ENCODE data around the gene TMPRSS15.

The TMPRSS15 gene

DNA sequence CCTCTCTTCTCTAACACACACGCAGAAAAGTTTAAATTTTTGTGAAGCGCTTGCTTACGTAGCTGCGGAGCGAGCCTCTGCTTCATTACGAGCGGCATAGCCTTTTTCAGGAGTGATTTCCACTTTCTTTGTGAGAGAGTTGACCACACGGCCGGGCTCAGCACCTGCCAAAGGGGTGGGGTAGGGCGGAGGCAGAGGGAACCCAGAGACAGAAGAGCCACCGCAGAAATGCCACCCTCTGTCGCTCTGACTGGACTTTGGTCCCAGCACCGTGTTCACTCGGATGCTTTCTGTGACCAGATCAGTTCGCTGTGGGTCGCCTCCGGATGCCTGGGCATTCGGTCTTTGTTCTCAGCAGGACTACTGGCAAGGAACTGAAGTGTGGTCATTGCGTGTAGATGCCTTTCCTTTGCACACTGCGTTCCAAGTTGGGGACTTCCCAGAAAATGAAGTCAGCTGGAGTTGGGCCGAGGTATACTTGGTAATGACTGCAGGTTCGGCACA lies 158.1 kb downstream of the TMPRSS15 start:
- Histone ChIP-seq H2AFZ (ENCODE audit: low read depth, low read length, severe bottlenecking) (no peak overlapping the region), H4K20me1 (ENCODE audit: low read depth, low read length) (no peaks in the 10 kb centered on the region), H3K9ac (ENCODE audit: low read length) (no peak overlapping the region), H3K27ac (ENCODE audit: low read depth, low read length) (no peak overlapping the region), H3F3A (ENCODE audit: insufficient read depth) (no peaks in the 10 kb centered on the region), H3K36me3 (ENCODE audit: low read length) (no peaks in the 10 kb centered on the region), H3K27me3 (ENCODE audit: low read length) (no peaks in the 10 kb centered on the region), H3K9me2 (replicated peaks; ENCODE audit: insufficient read depth, low read length) (no peaks in the 10 kb centered on the region), H3K79me2 (ENCODE audit: insufficient read depth, low read length) (no peaks in the 10 kb centered on the region), H3K4me3 (ENCODE audit: insufficient read depth, low read length, poor library complexity, severe bottlenecking) (no peak overlapping the region), H3K9me3 (ENCODE audit: insufficient read depth, low read length) (no peaks in the 10 kb centered on the region), H3K4me2 (ENCODE audit: low read depth, low read length, poor library complexity, severe bottlenecking) (no peak overlapping the region)
- TF ChIP-seq, protein P1, sequence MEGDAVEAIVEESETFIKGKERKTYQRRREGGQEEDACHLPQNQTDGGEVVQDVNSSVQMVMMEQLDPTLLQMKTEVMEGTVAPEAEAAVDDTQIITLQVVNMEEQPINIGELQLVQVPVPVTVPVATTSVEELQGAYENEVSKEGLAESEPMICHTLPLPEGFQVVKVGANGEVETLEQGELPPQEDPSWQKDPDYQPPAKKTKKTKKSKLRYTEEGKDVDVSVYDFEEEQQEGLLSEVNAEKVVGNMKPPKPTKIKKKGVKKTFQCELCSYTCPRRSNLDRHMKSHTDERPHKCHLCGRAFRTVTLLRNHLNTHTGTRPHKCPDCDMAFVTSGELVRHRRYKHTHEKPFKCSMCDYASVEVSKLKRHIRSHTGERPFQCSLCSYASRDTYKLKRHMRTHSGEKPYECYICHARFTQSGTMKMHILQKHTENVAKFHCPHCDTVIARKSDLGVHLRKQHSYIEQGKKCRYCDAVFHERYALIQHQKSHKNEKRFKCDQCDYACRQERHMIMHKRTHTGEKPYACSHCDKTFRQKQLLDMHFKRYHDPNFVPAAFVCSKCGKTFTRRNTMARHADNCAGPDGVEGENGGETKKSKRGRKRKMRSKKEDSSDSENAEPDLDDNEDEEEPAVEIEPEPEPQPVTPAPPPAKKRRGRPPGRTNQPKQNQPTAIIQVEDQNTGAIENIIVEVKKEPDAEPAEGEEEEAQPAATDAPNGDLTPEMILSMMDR (IDR thresholded peaks at IDR 0.05; ENCODE audit: insufficient read depth, low read length, poor library complexity, severe bottlenecking), result no peak
- TF ChIP-seq EZH2phosphoT487 (conservative IDR thresholded peaks at IDR 0.05; ENCODE audit: low read length), result no peak

DNA sequence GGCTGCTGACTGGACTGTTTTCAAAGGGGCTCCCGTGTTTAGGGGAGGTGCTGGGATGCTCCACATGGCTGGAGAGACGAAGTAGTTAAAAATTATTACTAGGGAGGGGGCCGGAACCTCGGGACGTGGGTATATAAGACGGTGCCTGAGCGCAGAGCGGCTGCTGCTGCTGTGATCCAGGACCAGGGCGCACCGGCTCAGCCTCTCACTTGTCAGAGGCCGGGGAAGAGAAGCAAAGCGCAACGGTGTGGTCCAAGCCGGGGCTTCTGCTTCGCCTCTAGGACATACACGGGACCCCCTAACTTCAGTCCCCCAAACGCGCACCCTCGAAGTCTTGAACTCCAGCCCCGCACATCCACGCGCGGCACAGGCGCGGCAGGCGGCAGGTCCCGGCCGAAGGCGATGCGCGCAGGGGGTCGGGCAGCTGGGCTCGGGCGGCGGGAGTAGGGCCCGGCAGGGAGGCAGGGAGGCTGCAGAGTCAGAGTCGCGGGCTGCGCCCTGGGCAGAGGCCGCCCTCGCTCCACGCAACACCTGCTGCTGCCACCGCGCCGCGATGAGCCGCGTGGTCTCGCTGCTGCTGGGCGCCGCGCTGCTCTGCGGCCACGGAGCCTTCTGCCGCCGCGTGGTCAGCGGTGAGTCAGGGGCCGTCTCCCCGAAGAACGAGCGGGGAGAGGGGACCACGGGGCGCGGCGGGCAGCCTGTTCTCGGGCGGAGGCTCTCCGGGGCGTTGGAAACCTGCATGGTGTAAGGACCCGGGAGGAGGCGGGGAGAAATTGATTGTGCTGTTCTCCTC lies 158.7 kb downstream of the TMPRSS15 start, which contains the start of gene CHODL:
Gene CHODL, plus strand, starts transcription at position 163 of the 793 bp plus-strand sequence. Its CDS starts 391 bp downstream, at position 554.
- Histone ChIP-seq H3K4me2 (ENCODE audit: low read depth, low read length, poor library complexity, severe bottlenecking) (no peak within 1 kb of the TSS), H3K79me2 (ENCODE audit: insufficient read depth, low read length) (no peaks in the 10 kb centered on the region), H3K9me3 (ENCODE audit: insufficient read depth, low read length) (no peaks in the 10 kb centered on the region), H3K27ac (ENCODE audit: low read depth, low read length) (no peak within 1 kb of the TSS), H2AFZ (ENCODE audit: low read depth, low read length, severe bottlenecking) (no peak within 1 kb of the TSS), H3K9ac (ENCODE audit: low read length) (no peak within 1 kb of the TSS), H4K20me1 (ENCODE audit: low read depth, low read length) (no peaks in the 10 kb centered on the region), H3K4me3 (ENCODE audit: insufficient read depth, low read length, poor library complexity, severe bottlenecking) (no peak within 1 kb of the TSS), H3K27me3 (ENCODE audit: low read length) (no peaks in the 10 kb centered on the region), H3K36me3 (ENCODE audit: low read length) (no peaks in the 10 kb centered on the region), H3F3A (ENCODE audit: insufficient read depth) (no peaks in the 10 kb centered on the region), H3K9me2 (replicated peaks; ENCODE audit: insufficient read depth, low read length) (no peaks in the 10 kb centered on the region)
- TF ChIP-seq EZH2phosphoT487 (conservative IDR thresholded peaks at IDR 0.05; ENCODE audit: low read length), result no peak
- TF ChIP-seq, protein P1 (IDR thresholded peaks at IDR 0.05; ENCODE audit: insufficient read depth, low read length, poor library complexity, severe bottlenecking), result no peak

DNA sequence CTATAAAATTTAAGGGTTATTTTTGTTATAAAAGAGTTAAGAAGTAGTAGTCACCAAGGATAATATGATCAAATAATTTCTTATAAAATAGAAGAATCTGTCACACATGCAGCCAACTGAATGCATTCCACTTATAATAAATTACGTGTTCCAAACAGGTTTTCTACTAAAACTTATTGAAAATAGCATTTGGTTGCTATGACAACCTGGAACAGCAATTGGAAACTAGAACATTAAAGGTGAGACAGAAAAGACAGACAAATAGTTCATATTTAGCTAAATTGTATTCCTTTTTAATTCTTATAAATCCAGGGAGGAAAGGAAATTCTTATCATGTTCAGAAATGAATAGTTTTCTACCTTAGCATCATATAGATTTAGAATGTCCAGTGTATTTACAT lies 168.0 kb downstream of the TMPRSS15 start:
- no peak overlapping the region for H3K4me2 ChIP-seq (ENCODE audit: low read depth, low read length, poor library complexity, severe bottlenecking)

More for the DNA sequence above, 168.0 kb downstream of the TMPRSS15 start:
- Histone ChIP-seq H3K9ac (ENCODE audit: low read length) (no peak overlapping the region), H4K20me1 (ENCODE audit: low read depth, low read length) (no peaks in the 10 kb centered on the region), H3F3A (ENCODE audit: insufficient read depth) (no peaks in the 10 kb centered on the region), H3K79me2 (ENCODE audit: insufficient read depth, low read length) (no peaks in the 10 kb centered on the region), H3K27ac (ENCODE audit: low read depth, low read length) (no peak overlapping the region), H3K4me3 (ENCODE audit: insufficient read depth, low read length, poor library complexity, severe bottlenecking) (no peak overlapping the region), H3K9me3 (ENCODE audit: insufficient read depth, low read length) (no peaks in the 10 kb centered on the region; the same call in 1 of the 2 replicates), H3K9me2 (replicated peaks; ENCODE audit: insufficient read depth, low read length) (no peaks in the 10 kb centered on the region), H3K36me3 (ENCODE audit: low read length) (no peaks in the 10 kb centered on the region), H2AFZ (ENCODE audit: low read depth, low read length, severe bottlenecking) (no peak overlapping the region), H3K27me3 (ENCODE audit: low read length) (no peaks in the 10 kb centered on the region)
- no peak for TF ChIP-seq EZH2phosphoT487 (conservative IDR thresholded peaks at IDR 0.05; ENCODE audit: low read length)
- TF ChIP-seq, protein P1 (IDR thresholded peaks at IDR 0.05; ENCODE audit: insufficient read depth, low read length, poor library complexity, severe bottlenecking), result no peak

All from SU-DHL-6 (cell line).